ENCODE results near the gene STAMBP.
A peak's percentile ranks its signal among the peaks of the same experiment; 100 is the strongest.
"Not testable (repeated sequence)": the region's sequence is repeated elsewhere in the genome, so short reads cannot be mapped to it uniquely, and the experiment has no call there.

Gene STAMBP

DNA sequence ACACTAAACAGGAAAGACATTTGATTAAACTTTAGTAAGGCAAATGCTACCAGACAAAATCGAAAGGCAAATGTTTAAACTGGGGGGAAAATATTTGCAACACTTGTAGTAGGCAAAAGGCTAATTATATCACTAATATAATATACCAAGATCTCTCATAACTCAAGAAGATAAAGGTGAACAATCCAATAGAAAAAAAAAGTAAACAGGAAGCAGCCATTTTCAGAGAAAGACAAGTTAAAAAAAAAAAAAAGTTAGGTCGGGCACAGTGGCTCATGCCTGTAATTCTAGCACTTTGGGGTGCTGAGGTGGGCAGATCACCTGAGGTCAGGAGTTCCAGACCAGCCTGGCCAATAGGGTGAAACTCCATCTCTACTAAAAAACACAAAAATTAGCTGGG is 59.6 kb downstream of the STAMBP start:
- DNase-seq: no peak

- no peak for DNase-seq
These were observed 60.4 kb downstream of the STAMBP start for GRCh38 chr2:73889206-73889605.

DNA sequence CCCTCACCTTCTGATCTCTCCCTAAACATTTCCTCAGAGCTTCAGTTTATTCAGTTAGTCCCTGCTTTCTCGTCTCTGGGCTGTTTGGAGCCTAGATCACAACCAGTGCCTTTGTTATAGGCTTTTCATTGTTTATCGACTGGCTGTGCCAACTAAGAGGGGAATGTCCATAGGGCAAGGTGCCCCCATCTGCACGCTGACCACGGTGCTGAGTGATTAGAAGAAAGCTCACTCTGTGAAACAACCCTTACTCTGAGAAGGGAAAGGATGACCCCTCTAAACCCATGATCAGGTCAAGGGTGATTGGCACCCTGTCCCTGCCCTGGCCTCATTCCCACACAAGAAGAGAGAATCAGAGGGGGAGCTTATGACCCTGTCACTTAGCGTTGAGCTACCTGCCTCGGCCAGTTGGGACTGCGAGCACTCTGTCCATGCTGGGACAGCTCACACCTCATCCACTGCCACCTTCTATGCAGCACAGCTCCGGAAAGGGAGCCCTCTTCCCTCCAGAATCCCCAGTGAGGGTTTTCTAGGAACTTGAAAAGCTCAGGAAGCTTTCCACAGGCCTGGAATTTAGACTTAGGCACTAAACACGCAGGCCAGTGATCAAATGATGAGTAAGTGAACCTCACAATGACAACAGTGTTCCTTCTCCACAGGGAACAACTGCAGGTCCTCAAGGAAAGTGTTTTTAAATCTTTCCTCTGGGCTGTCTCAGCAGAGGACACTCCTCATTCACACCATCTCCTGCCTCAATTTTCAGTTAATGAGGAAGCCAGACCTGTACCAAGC is 61.7 kb downstream of the STAMBP start:
- DNase-seq: no peak

GRCh38 chr2:73891276-73891901 is 62.6 kb downstream of the STAMBP start:
- DNase-seq: no peak

DNA sequence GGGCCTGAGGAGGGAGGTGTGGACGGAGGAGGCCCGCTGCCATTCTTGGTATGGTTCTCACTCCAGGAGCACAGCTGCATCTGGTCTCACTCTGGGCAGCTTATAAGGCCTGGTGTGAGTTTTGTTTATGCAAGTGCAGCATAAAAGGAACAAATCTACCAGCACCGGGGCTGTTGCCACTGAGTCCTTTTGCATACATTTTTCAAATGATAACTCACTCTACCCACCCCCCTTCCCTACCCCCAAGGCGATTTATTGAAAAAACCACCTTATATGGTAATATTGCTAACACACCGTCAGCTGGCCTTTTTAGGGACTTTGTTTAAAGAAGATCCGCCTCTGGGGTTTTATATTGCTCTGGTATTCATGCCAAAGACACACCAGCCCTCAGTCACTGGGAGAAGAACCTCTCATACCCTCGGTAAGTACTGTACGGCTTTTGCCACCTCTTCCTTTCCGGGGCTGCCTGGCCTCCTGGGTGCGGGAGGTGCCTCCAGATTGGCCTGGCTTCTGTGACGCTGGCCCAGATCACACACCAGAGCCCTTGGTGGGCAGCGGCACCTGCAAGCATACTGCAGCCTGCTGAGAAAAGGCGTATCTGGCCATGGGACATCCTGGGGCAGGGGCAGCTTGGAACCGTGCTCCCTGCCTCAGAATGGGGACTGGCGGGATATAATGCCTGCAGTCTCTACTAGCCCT is 64.0 kb downstream of the STAMBP start, which contains the start of gene ACTG2:
TSS of gene ACTG2 (plus strand) at position 378 of the 699 bp plus-strand sequence. CDS start 8,304 bp downstream, outside the sequence.
- no peak for DNase-seq

DNA sequence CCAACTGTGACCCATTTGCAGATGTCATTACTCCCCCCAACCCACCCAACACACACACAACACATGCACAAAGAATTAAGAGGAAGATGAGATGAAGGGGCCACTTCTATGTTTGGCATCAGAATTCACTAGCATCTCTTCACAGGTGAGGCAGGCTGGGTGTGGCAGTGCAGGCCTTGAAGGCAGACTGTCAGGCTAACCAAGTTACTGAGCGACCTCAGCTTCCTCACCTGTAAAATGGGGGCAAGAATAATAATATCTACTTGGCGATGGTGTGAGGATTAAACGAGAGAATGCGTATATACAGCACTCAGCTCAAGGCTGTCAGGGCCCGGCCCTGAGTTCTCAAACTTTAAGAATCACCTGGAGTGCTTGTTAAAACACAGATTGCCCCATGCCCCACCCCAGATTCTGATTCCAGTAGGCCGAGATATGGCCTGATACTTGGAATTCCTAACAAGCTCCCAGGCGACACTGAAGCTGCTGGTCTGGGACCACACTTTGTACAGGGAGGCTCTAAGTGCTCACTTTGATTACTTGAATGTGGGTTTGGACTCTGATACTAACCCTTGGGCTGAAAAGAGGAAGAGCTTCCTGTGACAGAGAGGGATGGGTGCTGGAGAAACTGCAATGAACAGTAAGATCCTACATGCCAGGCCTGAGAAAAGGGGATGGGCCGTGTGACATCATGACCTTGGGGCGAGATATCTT is 65.2 kb downstream of the STAMBP start:
- no peak for DNase-seq

- DNase-seq: no peak
These were observed 65.7 kb downstream of the STAMBP start for GRCh38 chr2:73894475-73894850.

DNA sequence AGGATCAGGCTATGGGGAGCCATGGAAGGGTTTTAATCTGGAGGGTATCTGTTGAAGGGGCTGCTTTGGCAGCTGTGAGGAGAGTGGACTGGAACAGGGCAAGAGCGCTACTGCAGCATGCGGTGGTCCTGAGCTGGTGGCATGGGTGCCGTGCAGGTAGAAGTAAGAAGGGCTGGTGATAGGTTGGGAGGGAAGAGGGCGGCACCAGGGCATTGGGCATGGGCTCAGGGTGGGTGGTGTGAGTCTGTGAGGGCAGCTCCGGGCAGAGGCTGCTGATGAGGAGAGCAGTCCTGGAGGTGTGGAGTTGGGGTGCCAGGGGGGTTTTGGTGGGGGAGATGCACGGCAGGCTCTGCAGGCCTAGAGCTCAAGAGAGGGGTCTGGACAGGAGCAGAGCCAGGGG is 66.1 kb downstream of the STAMBP start:
- DNase-seq: no peak

DNA sequence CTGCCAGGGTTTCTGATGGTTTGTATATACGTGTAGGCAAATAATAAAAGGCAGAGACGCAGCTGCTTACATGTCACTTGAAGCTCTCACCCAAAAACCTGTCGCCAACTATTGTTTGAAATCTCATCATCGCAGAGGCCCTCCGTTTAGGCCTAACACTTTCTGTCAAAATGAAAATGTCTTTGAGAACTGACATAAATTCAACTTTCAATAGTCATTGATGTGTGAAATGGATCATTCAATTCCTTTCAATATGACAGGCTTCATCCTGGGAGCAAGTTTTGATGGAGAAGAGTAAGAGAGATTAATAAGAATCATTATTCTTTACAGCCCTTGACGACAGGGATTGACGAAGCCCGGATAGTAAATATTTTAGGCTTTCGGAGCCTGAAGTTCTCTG is 66.7 kb downstream of the STAMBP start:
- DNase-seq: no peak

DNA sequence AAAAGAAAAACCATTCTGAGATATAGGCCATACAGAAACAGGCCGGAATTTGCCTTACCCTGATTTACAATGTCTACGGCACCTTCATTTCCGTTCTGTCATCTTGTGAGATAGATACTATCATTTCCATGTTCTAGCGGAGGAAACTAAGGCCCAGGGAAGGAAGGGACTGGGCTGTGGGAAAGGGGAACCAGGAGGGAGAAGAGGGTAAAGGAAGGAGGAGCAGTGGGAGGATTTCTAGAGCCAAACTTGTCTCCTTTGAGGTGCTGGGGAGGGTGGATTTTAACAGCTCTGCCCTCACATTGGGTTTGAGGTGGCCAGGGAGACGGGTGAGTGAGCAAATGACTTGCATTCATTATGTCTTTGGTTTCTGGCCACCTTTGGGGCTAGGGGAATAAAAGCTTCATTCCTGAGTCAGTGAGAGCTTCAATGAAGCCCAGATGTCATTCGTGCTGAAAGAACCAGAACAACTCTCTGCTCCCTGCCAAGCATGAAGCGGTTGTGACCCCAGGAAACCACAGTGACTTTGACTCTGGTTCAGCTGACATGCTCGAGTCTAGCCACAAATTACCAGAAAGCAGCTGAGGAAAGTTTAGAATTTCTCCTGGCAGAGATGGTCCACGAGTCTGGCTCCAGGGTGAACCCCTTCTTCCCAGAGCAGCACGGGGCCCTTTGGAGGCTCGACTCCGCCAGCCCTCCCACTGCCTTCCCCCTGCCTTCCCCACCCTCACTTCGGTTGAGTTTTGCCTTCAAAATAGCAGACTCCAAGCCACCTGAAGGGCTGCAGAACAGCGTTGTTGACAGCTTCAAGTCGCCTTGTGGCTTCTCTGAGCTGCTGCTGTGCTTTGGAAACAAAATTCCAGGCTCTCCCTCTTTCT is 67.8 kb downstream of the STAMBP start:
- DNase-seq: peak; percentile 24

DNA sequence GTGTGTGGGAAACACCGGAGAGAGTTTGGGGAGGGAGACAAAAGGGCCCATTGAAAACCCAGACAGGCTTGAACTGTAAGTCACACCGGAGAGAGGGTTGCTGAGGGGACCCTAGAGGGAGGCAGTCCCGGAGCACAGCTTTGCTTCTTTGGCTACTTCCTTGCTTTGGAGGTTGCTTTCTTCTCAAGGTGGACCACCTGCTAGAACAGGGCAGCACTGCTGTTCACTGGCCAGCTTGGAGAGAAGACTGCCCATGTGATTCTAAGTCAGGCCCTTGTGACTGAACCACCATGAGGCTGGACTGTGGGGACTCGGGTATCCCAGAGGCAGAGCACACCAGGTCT is 68.5 kb downstream of the STAMBP start:
- DNase-seq: no peak

DNA sequence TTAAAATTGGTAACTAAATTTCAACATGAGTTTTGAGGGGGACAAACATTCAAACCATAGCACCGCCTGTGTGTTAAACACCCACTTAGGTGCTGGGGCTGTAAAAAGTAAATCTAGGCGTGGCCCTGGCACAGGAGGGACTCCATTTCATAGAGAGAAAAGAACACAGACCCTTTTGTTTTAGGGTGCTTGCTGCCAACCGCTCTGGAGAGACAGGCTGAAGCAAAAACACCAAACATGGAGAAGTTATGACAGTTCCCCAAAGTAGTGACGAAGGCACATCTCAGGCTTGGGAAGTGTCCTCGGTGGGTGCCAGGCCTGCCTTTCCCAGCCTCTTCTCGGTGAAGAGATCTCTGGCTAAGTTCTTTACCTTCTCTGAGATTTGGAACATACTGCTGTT is 69.2 kb downstream of the STAMBP start:
- no peak for DNase-seq

DNA sequence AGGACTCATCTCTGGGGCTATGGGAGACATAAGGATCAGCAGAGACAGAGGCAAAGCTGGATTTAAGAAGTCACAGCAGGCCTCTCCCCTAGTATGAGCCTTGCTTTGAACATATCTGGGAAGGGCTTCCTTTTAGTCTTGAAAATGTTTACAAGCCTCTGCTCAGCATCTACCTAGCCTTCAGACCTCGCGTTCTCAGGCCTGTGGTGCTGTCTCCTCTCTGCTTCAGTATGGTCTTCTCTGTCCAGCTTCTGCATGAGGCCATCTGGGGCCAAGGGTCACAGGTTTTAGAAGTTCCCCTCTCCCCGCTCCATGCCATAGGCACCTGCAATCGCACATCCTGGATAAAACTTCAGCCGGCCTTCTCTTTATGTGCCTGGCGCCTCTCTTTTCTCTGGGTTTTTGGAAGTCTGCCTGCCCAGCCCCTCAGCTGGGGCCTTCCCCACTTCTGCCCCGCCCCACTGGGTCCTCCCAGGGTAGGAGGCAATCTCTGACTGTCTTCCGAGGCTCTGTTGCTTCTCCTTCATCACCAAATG is 71.1 kb downstream of the STAMBP start:
- DNase-seq: no peak

- no peak for DNase-seq
These were observed 72.4 kb downstream of the STAMBP start for GRCh38 chr2:73901143-73901542.

DNA sequence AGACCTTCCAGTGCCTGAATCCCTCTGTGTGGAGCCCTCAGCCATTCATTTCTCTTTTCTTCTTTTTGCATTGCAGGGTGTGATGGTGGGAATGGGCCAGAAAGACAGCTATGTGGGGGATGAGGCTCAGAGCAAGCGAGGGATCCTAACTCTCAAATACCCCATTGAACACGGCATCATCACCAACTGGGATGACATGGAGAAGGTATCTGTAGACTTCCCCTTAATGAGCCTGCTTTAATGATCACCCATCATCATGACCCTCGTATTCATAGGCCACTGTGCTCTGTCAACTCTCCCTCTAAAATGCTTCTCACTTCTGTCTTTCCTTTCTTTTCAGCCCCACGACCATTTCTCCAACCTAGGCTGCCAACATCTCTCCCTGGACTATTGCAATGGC is 73.5 kb downstream of the STAMBP start:
- DNase-seq: no peak

GRCh38 chr2:73903313-73903712 is 74.6 kb downstream of the STAMBP start:
- DNase-seq: no peak

- DNase-seq: not testable (repeated sequence)
These were observed 75.3 kb downstream of the STAMBP start for GRCh38 chr2:73903949-73904613.

GRCh38 chr2:73904952-73905351 is 76.2 kb downstream of the STAMBP start:
- DNase-seq: no peak

DNA sequence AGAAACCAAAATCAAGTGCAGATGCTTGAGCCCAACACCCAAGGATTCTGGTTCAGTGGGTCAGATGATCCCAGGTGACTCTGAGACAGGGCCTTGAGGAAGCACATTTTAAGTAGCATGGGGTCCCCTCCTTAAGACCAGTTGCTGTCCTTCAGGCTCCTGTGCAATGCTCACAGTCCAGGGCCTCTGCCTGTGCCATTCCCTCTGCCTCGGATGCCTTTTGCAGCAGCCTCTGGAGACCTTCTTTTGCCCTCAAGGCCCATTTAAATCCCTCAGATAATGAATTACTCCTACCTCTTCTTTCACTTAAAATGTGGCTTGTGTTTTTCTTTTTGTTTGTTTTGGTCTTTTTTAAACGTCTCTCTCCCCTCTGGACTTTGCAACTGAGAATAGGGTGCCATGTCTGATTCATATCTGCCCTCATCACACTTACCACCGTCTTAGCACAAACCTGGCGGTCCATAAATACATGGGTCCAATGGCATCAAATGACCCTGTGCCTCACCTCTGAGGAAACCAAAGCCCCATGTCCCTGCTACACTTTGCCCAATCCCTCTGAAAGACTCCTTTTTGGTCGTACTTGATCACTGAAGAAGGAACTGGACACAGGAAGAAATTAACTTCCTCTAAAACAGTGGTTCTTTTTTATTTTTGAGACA is 78.2 kb downstream of the STAMBP start:
- DNase-seq: no peak

DNA sequence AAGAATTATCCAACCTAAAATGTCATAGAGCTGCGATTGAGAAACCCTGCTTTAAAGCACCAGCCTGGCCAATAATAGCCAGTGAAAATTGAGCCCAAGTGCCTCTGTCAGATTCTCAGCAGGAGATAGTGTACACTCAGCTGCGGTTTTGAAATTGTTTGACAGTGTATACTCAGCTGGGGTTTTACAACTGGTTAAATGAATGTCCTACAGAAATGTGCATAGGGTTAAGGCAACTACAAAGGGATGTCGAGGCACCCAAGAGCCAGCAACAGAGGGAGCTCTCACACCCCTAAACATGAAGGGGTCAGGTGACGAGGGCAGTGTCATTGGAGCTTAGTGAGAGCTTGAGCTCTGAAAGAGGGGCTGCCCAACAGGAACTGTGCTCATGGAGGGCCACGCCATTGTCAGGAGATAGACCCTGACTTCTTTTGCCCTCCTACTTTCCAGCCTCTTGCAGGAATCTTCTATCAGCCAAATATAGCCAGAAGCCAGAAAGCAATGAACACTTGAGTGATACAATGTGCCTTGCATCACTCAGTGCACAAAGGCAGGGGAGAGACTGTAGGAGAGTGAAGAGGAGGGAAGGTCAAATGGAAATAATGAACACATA is 79.2 kb downstream of the STAMBP start:
- DNase-seq: peak; percentile 56
